GM23248 (cell line): Measurements from ENCODE around the gene CHRM1. TPM values are rescaled to one million over a fixed set of nuclear protein-coding genes. Genes with fewer than 3 reads are reported as not detected.

Experiments used
- DNase-seq: peaks from one replicate; pipeline ENCODE4 v3.0.0-alpha.2; 2015
- H2AFZ ChIP-seq: fragments of 200-600 bp; sonication (generic); 2 replicates; pipeline ENCODE4 v1.6.1; 2016; ENCODE audit warnings: antibody characterized with exemption
- H3F3A ChIP-seq: fragments of 200-600 bp; sonication (generic); 2 replicates; pipeline ENCODE4 v1.6.1; 2016; ENCODE audit warnings: mild to moderate bottlenecking, antibody characterized with exemption, mixed run types; ENCODE audit not compliant: insufficient read depth
- H3K27ac ChIP-seq: fragments of 200-600 bp; sonication (generic); 2 replicates; pipeline ENCODE4 v1.5.1; 2016; ENCODE audit warnings: mild to moderate bottlenecking
- H3K27me3 ChIP-seq: fragments of 200-600 bp; sonication (generic); replicated peaks from 2 replicates; pipeline ENCODE4 v1.6.1; 2016; ENCODE audit warnings: mild to moderate bottlenecking; ENCODE audit not compliant: insufficient read depth
- H3K36me3 ChIP-seq: fragments of 200-600 bp; sonication (generic); 2 replicates; pipeline ENCODE4 v1.6.1; 2016; ENCODE audit warnings: low read depth, mild to moderate bottlenecking
- H3K4me1 ChIP-seq: fragments of 200-600 bp; sonication (generic); 2 replicates; pipeline ENCODE4 v1.6.1; 2016; ENCODE audit warnings: mild to moderate bottlenecking; ENCODE audit not compliant: insufficient read depth
- H3K4me2 ChIP-seq: fragments of 200-600 bp; sonication (generic); one replicate; pipeline ENCODE4 v1.6.1; 2016; ENCODE audit warnings: mild to moderate bottlenecking; ENCODE audit not compliant: unreplicated experiment
- H3K4me3 ChIP-seq: fragments of 200-600 bp; sonication (generic); 2 replicates; pipeline ENCODE4 v1.5.1; 2016; ENCODE audit warnings: mild to moderate bottlenecking
- H3K79me2 ChIP-seq: fragments of 200-600 bp; sonication (generic); 2 replicates; pipeline ENCODE4 v1.6.1; 2016; ENCODE audit warnings: mild to moderate bottlenecking; ENCODE audit not compliant: insufficient read depth
- H3K9ac ChIP-seq: fragments of 200-600 bp; sonication (generic); 2 replicates; pipeline ENCODE4 v1.6.1; 2016; ENCODE audit warnings: mild to moderate bottlenecking
- H3K9me2 ChIP-seq: fragments of 200-600 bp; sonication (generic); 2 replicates; pipeline ENCODE4 v1.6.1; 2016; ENCODE audit warnings: mixed run types, mild to moderate bottlenecking, moderate library complexity; ENCODE audit not compliant: insufficient read depth
- H3K9me3 ChIP-seq: fragments of 200-600 bp; sonication (generic); one replicate; pipeline ENCODE4 v1.6.1; 2017; ENCODE audit warnings: low read depth
- H4K20me1 ChIP-seq: fragments of 200-600 bp; sonication (generic); 2 replicates; pipeline ENCODE4 v1.6.0; 2016; ENCODE audit not compliant: insufficient read depth
- EZH2 ChIP-seq: fragments of 200-600 bp; sonication (generic); IDR thresholded peaks from 2 replicates; pipeline ENCODE4 v1.6.1; 2018; ENCODE audit warnings: antibody characterized with exemption, mild to moderate bottlenecking; ENCODE audit not compliant: insufficient read depth, poor library complexity, severe bottlenecking
- EZH2phosphoT487 ChIP-seq: fragments of 200-600 bp; sonication (generic); IDR thresholded peaks from 2 replicates; pipeline ENCODE4 v1.6.1; 2018; ENCODE audit warnings: antibody characterized with exemption, moderate library complexity, mild to moderate bottlenecking, low read depth; ENCODE audit not compliant: insufficient read depth
- WGBS, 2 experiments: methylation state at CpG; one replicate each; pipeline ENCODE4 v1.1.6; 2015 to 2017; ENCODE audit warnings: low lambda C conversion rate in 2 of 2, low coverage in 1 of 2; ENCODE audit errors: missing lambda C conversion rate in 2 of 2; 5-methylcytosine and 5-hydroxymethylcytosine counted together
- in situ Hi-C: fragments of 300-500 bp; cut with MboI; formaldehyde crosslinking; loops from 2 replicates; pipeline ENCODE4 v1.15.0; 2020
- polyA plus RNA-seq: library from polyadenylated mRNA; unstranded; fragments of >200 nt; fragmentation: Nextera tagmentation; extraction: Ambion mirVana; gene quantifications from 2 replicates; pipeline ENCODE4 v1.2.1, GENCODE V29; 2016
- total RNA-seq: library from RNA; depleted of rRNA; stranded (reverse); fragments of >200 nt; shearing (Covaris generic); gene quantifications from 2 replicates; pipeline ENCODE4 v1.2.3, GENCODE V29; 2014

CHRM1 gene
- total and polyA plus RNA-seq, 2 experiments from 2014 or later, result not detected

DNA sequence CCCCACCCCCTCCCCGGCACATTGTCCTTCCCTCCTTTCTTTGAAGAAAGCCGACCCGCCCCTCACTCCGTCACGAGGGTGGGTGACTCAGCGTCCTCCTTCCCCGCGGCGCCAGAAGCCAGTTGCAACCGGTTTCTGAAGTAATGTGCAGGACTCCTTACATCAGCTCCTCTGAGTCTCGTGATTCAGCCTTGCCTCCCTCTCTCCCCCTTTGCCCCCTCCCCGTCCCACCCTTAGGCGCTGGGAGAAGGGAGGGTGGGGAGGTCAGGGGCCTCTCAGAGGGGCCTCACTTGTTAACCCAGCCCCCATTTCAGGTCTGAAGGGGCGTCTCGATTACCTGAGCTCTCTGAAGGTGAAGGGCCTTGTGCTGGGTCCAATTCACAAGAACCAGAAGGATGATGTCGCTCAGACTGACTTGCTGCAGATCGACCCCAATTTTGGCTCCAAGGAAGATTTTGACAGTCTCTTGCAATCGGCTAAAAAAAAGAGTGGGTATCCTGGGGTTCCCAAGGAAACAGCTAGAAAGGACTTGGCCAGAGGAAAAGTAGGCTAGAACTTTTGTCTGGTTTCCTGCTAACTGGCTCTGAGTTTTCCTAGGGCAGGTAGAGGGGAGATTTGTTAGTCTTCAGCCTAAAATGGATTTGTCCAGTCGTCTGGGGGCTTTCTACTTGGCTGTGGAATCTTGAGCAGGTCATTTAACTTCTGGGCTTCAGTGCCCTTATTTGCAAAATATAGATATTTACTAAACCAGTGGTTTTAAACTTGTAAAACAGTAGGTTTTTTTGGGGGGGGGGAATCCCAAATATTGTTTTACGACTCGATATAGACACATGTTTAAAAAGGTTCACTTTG lies 39.4 kb downstream of the CHRM1 start:
- Histone ChIP-seq H4K20me1 (peaks cover 13% of the 10 kb centered on the region; the same call in 1 of the 2 replicates), H3K27me3 (no peaks in the 10 kb centered on the region), H3K27ac (peak overlapping the region; percentile 99), H3K79me2 (peaks cover 60% of the 10 kb centered on the region), H3F3A (peaks cover 60% of the 10 kb centered on the region), H3K9ac (peak overlapping the region; percentile 100), H3K4me3 (peak overlapping the region; percentile 93), H3K36me3 (peaks cover 49% of the 10 kb centered on the region), H3K4me2 (peak overlapping the region; percentile 97), H2AFZ (no peak overlapping the region), H3K4me1 (peaks cover 48% of the 10 kb centered on the region), H3K9me2 (no peaks in the 10 kb centered on the region), H3K9me3 (no peaks in the 10 kb centered on the region)
- 1 to 2% methylated on average over 17 to 21 of the region's 21 CpGs for WGBS, 2 experiments
- no peak for TF ChIP-seq EZH2
- TF ChIP-seq EZH2phosphoT487, result no peak
- DNase-seq, result peak; percentile 99
- in situ Hi-C loops, result no loop called here

DNA sequence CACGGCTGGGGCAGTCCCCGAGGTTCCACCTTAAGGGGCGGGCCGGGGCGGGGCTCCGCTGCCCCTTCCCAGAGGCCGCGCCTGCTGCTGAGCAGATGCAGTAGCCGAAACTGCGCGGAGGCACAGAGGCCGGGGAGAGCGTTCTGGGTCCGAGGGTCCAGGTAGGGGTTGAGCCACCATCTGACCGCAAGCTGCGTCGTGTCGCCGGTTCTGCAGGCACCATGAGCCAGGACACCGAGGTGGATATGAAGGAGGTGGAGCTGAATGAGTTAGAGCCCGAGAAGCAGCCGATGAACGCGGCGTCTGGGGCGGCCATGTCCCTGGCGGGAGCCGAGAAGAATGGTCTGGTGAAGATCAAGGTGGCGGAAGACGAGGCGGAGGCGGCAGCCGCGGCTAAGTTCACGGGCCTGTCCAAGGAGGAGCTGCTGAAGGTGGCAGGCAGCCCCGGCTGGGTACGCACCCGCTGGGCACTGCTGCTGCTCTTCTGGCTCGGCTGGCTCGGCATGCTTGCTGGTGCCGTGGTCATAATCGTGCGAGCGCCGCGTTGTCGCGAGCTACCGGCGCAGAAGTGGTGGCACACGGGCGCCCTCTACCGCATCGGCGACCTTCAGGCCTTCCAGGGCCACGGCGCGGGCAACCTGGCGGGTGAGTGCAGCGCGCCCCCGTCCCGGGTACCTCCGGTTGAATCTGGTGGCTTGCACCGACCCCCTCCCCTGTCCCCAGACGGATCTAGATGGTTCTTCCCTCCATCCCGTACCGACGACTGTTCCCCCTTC lies 40.2 kb downstream of the CHRM1 start, which contains the start of gene SLC3A2:
Gene SLC3A2, plus strand, starts transcription at position 94 of the 776 bp plus-strand sequence. Its CDS starts 128 bp downstream, at position 222.
- in situ Hi-C loops, result no loop called here

DNA sequence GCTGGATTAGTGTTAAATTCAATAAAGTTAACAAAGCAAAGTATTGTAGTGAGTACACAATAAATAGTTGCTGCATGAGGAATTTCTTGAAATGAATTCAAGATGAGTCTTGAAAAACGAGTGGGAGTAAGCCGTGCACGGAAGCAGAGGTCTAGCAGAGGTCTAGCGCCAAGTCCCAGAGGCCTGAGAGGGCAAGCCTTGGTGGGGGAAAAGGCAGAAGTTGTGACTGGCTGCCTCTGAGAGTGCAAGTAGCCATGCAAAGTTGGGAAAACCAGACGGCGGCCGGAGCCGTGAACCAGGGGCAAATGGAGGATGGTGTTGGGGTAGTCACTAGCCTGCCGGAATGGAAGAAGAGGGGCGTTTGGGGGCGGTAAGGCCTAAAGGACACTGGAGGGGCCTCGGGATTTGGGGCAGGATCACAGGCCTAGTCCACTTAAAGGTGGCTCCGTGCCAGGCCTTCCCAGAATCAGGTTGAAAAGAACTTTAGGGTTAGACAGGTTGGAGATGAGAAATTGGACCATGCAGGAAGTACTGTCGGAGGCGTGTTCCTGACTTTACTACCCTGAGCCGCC lies 40.8 kb downstream of the CHRM1 start:
- no peaks in the 10 kb centered on the region for H3K9me2 ChIP-seq
- no peak for TF ChIP-seq EZH2
- no peak for TF ChIP-seq EZH2phosphoT487
- in situ Hi-C loops, result no loop called here
- no peaks in the 10 kb centered on the region for H3K27me3 ChIP-seq
- peaks cover 6% of the 10 kb centered on the region; the same call in 1 of the 2 replicates for H4K20me1 ChIP-seq
- peak overlapping the region; percentile 99 for H3K27ac ChIP-seq
- peaks cover 45% of the 10 kb centered on the region for H3F3A ChIP-seq
- peak; percentile 96 for DNase-seq
- H3K9me3 ChIP-seq, result no peaks in the 10 kb centered on the region
- peaks cover 45% of the 10 kb centered on the region for H3K79me2 ChIP-seq
- peak overlapping the region; percentile 65 for H2AFZ ChIP-seq
- 1 to 2% methylated on average over 15 to 16 of the region's 16 CpGs for WGBS, 2 experiments
- peaks cover 33% of the 10 kb centered on the region for H3K4me1 ChIP-seq
- peak overlapping the region; percentile 100 for H3K9ac ChIP-seq
- H3K4me2 ChIP-seq, result peak overlapping the region; percentile 89
- peaks cover 34% of the 10 kb centered on the region for H3K36me3 ChIP-seq
- peak overlapping the region; percentile 93 for H3K4me3 ChIP-seq

More for the DNA sequence above, 40.2 kb downstream of the CHRM1 start, which contains the start of gene SLC3A2:
- TF ChIP-seq EZH2 (no peak), EZH2phosphoT487 (no peak)
- Histone ChIP-seq H3K9ac (peak within 1 kb of the TSS; percentile 100), H3K4me2 (peak within 1 kb of the TSS; percentile 97), H3K4me1 (peaks cover 40% of the 10 kb centered on the region), H3K36me3 (peaks cover 41% of the 10 kb centered on the region), H3K79me2 (peaks cover 52% of the 10 kb centered on the region), H3K9me3 (no peaks in the 10 kb centered on the region), H3F3A (peaks cover 52% of the 10 kb centered on the region), H3K27me3 (no peaks in the 10 kb centered on the region), H3K9me2 (no peaks in the 10 kb centered on the region), H2AFZ (peak within 1 kb of the TSS; percentile 65), H3K27ac (peak within 1 kb of the TSS; percentile 99), H3K4me3 (peak within 1 kb of the TSS; percentile 93), H4K20me1 (peaks cover 10% of the 10 kb centered on the region; the same call in 1 of the 2 replicates)
- peak; percentile 96 for DNase-seq
- 0 to 2% methylated on average over 47 to 52 of the region's 69 CpGs for WGBS, 2 experiments
